ENCODE data around the gene SOD1. TPM values are rescaled to one million over a fixed set of nuclear protein-coding genes. Genes with fewer than 3 reads are reported as not detected.

Gene SOD1
- total and polyA plus RNA-seq, 10 of the 15 experiments (the other 5 are each of a cell fraction or from before 2014, with no cell fraction given): 171 to 710 (median 313) TPM

- TF ChIP-seq REST (IDR thresholded peaks at IDR 0.05; ENCODE audit: low read depth, low read length) (no peak), CEBPB (IDR thresholded peaks at IDR 0.05; ENCODE audit: borderline replicate concordance in 1 of 2, low read depth in 2 of 2, low read length in 2 of 2) (no peak), JUNB (IDR thresholded peaks at IDR 0.05) (peak; percentile 70), HDAC6 (IDR thresholded peaks at IDR 0.05; ENCODE audit: unreplicated experiment) (no peak), EED (IDR thresholded peaks at IDR 0.05; ENCODE audit: low read depth) (peak; percentile 49; the same call in 1 of the 2 replicates), NFYA (IDR thresholded peaks at IDR 0.05; ENCODE audit: borderline replicate concordance, low read depth, low read length) (no peak), EZH2 (IDR thresholded peaks at IDR 0.05; ENCODE audit: borderline replicate concordance, control insufficient read depth, low read depth, low read length) (no peak), E4F1 (IDR thresholded peaks at IDR 0.05; ENCODE audit: borderline replicate concordance, partially characterized antibody) (no peak), CBFB (IDR thresholded peaks at IDR 0.05; ENCODE audit: low read depth) (0 out of 2 replicates have a peak, but pooled peaks have one; percentile 28), ZBTB40 (IDR thresholded peaks at IDR 0.05; ENCODE audit: borderline replicate concordance) (no peak), MEF2B (IDR thresholded peaks at IDR 0.05; ENCODE audit: partially characterized antibody, poor library complexity, severe bottlenecking) (no peak), ATF7 (IDR thresholded peaks at IDR 0.05; ENCODE audit: low read depth) (no peak), BCL11A (IDR thresholded peaks at IDR 0.05; ENCODE audit: low read depth, low read length) (0 out of 2 replicates have a peak, but pooled peaks have one; percentile 13), RELA (IDR thresholded peaks at IDR 0.05; ENCODE audit: borderline replicate concordance, partially characterized antibody) (no peak), BACH1 (IDR thresholded peaks at IDR 0.05; ENCODE audit: borderline replicate concordance) (no peak), PBX3 (IDR thresholded peaks at IDR 0.05; ENCODE audit: insufficient replicate concordance, low read depth, low read length) (no peak), CHD4 (IDR thresholded peaks at IDR 0.05) (no peak)
Observed at GRCh38 chr21:31656199-31657095, 3.0 kb upstream of the SOD1 start (continued).

Measured in GM12878 (cell line).